NB4 (cell line): ENCODE measurements around the gene RGS9.
"Not testable (repeated sequence)": the region's sequence is repeated elsewhere in the genome, so short reads cannot be mapped to it uniquely, and the experiment has no call there.

Experiments
- CTCF ChIP-seq: IDR thresholded peaks from one replicate; pipeline ENCODE4 v1.5.1; 2012; ENCODE audit warnings: low read depth, low read length
- TF ChIP-seq, protein P1 (sequence below): IDR thresholded peaks from 2 replicates; pipeline ENCODE4 v1.6.1; 2011; ENCODE audit warnings: low read depth, low read length

DNA sequence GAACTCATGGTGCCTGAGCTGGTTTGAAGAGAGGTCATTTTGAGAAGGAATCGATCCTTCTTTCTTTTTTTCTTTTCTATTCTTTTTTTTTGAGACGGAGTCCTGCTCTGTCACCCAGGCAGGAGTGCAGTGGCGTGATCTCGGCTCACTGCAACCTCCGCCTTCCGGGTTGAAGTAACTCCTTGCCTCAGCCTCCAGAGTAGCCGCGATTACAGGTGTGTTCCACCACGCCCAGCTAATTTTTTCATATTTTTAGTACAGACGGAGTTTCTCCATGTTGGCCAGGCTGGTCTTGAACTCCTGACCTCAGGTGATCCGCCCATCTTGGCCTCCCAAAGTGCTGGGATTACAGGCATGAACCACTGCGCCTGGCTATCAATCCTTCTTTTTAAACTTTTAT lies 43.1 kb downstream of the RGS9 start:
- TF ChIP-seq CTCF: not testable (repeated sequence)
- TF ChIP-seq, protein P1, sequence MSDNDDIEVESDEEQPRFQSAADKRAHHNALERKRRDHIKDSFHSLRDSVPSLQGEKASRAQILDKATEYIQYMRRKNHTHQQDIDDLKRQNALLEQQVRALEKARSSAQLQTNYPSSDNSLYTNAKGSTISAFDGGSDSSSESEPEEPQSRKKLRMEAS: not testable (repeated sequence)
